ENCODE data around the gene MAN1C1.

DNA sequence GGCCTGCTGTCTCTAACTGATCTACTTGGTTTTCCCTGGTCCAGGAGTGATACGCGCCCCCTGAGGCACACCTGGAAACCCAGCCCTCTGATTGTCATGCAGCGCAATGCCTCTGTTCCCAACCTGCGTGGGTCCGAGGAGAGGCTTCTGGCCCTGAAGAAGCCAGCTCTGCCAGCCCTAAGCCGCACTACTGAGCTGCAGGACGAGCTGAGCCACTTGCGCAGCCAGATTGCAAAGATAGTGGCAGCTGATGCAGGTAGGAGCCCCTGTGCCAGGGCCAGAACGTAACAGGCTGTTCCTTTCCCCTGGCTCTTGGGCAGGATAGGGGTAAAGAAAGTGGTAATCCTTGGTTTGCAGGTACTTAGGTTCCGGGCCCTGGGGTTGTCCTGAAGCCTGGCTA lies 210.0 kb downstream of the MAN1C1 start:
- TF ChIP-seq CTCF (IDR thresholded peaks at IDR 0.05 in 2 of 3, conservative IDR thresholded peaks at IDR 0.05 in 1 of 3; ENCODE audit: control insufficient read depth in 2 of 3, extremely low read depth in 1 of 3, insufficient read depth in 1 of 3, low read depth in 3 of 3, low read length in 3 of 3) (no peak), SREBF2 (IDR thresholded peaks at IDR 0.05; ENCODE audit: low read length) (no peak), NRF1 (conservative IDR thresholded peaks at IDR 0.05; ENCODE audit: low read depth, low read length) (no peak)

All from GM12878 (cell line).